Caco-2 (cell line): ENCODE measurements around the gene LTBP1. TPM values are rescaled to one million over a fixed set of nuclear protein-coding genes. Genes with fewer than 3 reads are reported as not detected.
A peak's percentile ranks its signal among the peaks of the same experiment; 100 is the strongest.

Experiments
- BruUV-seq: library from RNA; stranded (reverse); fragments of 400-500 nt; replicated peaks from 2 replicates; lab custom pipeline; 2021; lab: Mats Ljungman, UMichigan
- CTCF ChIA-PET: fragments of 300-600 bp; sonication (Branson Sonifier 250); formaldehyde crosslinking; loops from one replicate; lab custom pipeline; 2022; ENCODE audit warnings: antibody characterized with exemption; lab: Charles Lee
- POLR2A ChIA-PET: fragments of 300-600 bp; sonication (Branson Sonifier 250); formaldehyde crosslinking; loops from one replicate; lab custom pipeline; 2022; ENCODE audit warnings: antibody characterized with exemption; lab: Charles Lee
- DNase-seq, 2 experiments: peaks; one replicate each; pipeline versions ENCODE4 v3.0.0 to v3.0.0-alpha.2; 2020 to 2022
- H3K27me3 ChIP-seq: replicated peaks from 2 replicates; pipeline ENCODE4 v1.6.0; 2011; ENCODE audit warnings: low read length; ENCODE audit not compliant: control insufficient read depth, insufficient read depth
- H3K36me3 ChIP-seq: 2 replicates; pipeline ENCODE4 v1.5.1; 2011; ENCODE audit warnings: low read length; ENCODE audit not compliant: control insufficient read depth, insufficient read depth
- H3K4me1 ChIP-seq: fragments of 250-450 bp; sonication (Bioruptor Pico); 2 replicates; pipeline ENCODE4 v1.5.1; 2020; ENCODE audit warnings: mild to moderate bottlenecking
- H3K4me3 ChIP-seq: 2 replicates; pipeline ENCODE4 v1.5.1; 2011; ENCODE audit warnings: low read depth, mild to moderate bottlenecking, control low read depth, low read length
- H3K9me3 ChIP-seq: fragments of 250-450 bp; sonication (Bioruptor Pico); 2 replicates; pipeline ENCODE4 v1.5.1; 2020; ENCODE audit warnings: mild to moderate bottlenecking, moderate library complexity
- H3K27ac Mint-ChIP-seq: one replicate; pipeline ENCODE4 v1.8.0; 2022; ENCODE audit warnings: mixed read lengths; ENCODE audit not compliant: unreplicated experiment
- H3K27me3 Mint-ChIP-seq: one replicate; pipeline ENCODE4 v1.8.0; 2022; ENCODE audit warnings: mixed read lengths; ENCODE audit not compliant: insufficient read depth, unreplicated experiment
- H3K36me3 Mint-ChIP-seq: one replicate; pipeline ENCODE4 v1.8.0; 2022; ENCODE audit warnings: mild to moderate bottlenecking, mixed read lengths; ENCODE audit not compliant: insufficient read depth, unreplicated experiment
- H3K4me1 Mint-ChIP-seq: one replicate; pipeline ENCODE4 v1.8.0; 2022; ENCODE audit warnings: low read depth, mixed read lengths; ENCODE audit not compliant: unreplicated experiment
- H3K4me3 Mint-ChIP-seq: one replicate; pipeline ENCODE4 v1.8.0; 2022; ENCODE audit warnings: mild to moderate bottlenecking, moderate library complexity, mixed read lengths; ENCODE audit not compliant: unreplicated experiment
- H3K9me3 Mint-ChIP-seq: one replicate; pipeline ENCODE4 v1.8.0; 2022; ENCODE audit warnings: mixed read lengths; ENCODE audit not compliant: unreplicated experiment
- intact Hi-C: fragments of 100-400 bp; cut with micrococcal nuclease; formaldehyde crosslinking; loops from one replicate; pipeline ENCODE4 v1.10.0; 2022; ENCODE audit not compliant: unreplicated experiment
- total RNA-seq: library from RNA; stranded (reverse); gene quantifications from 2 replicates; pipeline ENCODE4 v1.2.3, GENCODE V29; 2022
- TF ChIP-seq, protein P1 (sequence below), 2 experiments: fragments of 200-600 bp in 1 of 2; IDR thresholded peaks; 1 replicate in 1 of 2; 2 replicates in 1 of 2; pipeline versions ENCODE4 v1.5.1 to v1.8.0; 2011 to 2022; ENCODE audit warnings: antibody characterized with exemption in 1 of 2, control low read depth in 1 of 2, inconsistent platforms in 1 of 2, low read depth in 1 of 2, low read length in 1 of 2, mild to moderate bottlenecking in 1 of 2, moderate library complexity in 1 of 2; ENCODE audit not compliant: insufficient read depth in 1 of 2, severe bottlenecking in 1 of 2, unreplicated experiment in 1 of 2

LTBP1 gene
- total RNA-seq, 1 experiment from 2014 or later = 64.2 TPM

DNA sequence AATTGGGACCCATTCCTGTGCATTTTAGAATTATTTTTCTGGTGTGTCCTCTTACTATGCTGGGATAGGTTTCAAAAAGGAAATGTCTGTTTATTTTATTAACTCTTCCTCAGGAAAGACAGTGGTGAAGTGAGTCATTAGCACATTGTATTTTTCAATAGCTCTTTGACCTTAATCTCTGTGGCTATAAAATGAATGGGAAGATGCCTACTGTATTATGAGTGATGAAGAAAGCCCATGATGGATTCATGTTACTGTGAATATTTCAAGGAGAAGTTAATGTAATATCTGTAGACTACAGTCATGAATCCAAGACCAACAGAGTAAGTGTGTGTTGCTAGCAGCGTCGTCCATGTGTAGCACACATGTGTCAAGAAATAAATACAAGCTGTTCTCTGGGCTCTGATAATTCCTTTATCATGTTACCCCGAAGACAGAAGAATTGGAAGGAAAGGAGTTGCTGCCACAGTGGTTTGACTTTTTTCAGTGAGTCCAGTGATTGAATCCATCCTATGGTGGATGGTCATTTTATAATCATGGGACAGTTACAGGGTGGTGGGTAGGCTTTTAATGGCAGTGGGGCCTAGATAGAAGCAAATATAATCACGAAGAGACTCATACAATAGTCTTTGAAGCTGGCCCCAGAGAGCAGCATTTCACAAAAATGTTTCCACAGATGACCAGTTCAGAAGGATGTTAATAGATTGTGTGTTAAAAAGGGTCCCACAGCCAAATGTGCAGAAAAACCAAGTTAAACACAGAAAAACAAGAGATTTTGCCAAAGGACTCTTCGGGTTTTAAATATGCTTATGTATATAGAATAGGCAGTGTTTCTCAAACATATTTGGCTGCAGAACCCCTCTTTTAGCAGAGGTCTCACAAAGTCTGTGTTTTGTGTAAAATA is 290.0 kb downstream of the LTBP1 start:
- ChIA-PET CTCF (no interaction called here), POLR2A (no interaction called here)
- H3K4me3 ChIP-seq = no peak overlapping the region
- Mint-ChIP-seq H3K36me3 (no peaks in the 10 kb centered on the region), H3K27me3 (no peaks in the 10 kb centered on the region), H3K4me3 (no peak overlapping the region), H3K9me3 (no peaks in the 10 kb centered on the region), H3K27ac (no peak overlapping the region), H3K4me1 (no peaks in the 10 kb centered on the region)
- intact Hi-C loops = no loop called here
- peaks cover 12% of the 10 kb centered on the region for H3K4me1 ChIP-seq
- TF ChIP-seq, protein P1, sequence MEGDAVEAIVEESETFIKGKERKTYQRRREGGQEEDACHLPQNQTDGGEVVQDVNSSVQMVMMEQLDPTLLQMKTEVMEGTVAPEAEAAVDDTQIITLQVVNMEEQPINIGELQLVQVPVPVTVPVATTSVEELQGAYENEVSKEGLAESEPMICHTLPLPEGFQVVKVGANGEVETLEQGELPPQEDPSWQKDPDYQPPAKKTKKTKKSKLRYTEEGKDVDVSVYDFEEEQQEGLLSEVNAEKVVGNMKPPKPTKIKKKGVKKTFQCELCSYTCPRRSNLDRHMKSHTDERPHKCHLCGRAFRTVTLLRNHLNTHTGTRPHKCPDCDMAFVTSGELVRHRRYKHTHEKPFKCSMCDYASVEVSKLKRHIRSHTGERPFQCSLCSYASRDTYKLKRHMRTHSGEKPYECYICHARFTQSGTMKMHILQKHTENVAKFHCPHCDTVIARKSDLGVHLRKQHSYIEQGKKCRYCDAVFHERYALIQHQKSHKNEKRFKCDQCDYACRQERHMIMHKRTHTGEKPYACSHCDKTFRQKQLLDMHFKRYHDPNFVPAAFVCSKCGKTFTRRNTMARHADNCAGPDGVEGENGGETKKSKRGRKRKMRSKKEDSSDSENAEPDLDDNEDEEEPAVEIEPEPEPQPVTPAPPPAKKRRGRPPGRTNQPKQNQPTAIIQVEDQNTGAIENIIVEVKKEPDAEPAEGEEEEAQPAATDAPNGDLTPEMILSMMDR (IDR thresholded peaks at IDR 0.05; ENCODE audit: insufficient read depth in 1 of 2, low read depth in 1 of 2, low read length in 1 of 2, severe bottlenecking in 1 of 2, unreplicated experiment in 1 of 2) = no peak
- no peaks in the 10 kb centered on the region for H3K27me3 ChIP-seq
- no peaks in the 10 kb centered on the region for H3K9me3 ChIP-seq
- BruUV-seq = no TSS peak
- H3K36me3 ChIP-seq = no peaks in the 10 kb centered on the region
- no peak for DNase-seq

DNA sequence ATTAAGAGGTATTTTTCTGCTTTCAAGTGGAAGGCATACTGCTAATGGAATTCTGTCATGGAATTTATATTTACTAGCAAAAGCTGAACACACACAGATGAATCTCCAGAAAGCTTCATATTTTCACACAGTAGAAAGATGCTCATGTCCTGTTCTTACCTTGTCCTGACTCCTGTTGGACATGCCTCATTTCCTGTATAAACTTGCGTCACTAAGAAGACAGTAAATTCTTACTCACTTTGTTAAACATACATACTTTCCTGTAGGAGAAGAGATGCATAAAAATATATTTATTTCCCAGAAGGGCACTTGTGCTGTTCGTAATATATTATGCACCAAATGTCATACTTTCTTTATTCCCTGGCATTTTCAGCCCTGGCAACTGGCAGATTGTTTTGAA is 291.4 kb downstream of the LTBP1 start:
- CTCF ChIA-PET = no interaction called here
- H3K4me3 Mint-ChIP-seq = no peak overlapping the region
- H3K27me3 ChIP-seq = no peaks in the 10 kb centered on the region

DNA sequence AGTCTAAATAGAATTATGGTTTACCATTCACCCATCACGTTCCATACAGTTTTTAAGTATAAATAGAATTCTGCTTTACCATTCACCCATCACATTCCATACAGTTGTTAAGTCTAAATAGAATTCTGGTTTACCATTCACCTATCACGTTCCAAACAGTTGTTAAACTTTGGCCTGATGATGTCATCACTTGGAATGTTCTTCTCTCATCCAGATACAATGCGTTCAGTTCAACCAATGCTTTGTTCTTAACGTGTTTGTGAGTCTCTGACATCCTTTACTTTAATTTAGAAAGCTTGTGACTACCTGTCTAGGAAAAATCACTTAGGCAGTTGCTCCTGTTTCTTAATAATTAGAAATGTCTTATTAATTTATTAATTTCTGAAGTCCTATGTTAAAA is 293.4 kb downstream of the LTBP1 start:
- Mint-ChIP-seq H3K4me3 (no peak overlapping the region), H3K27ac (no peak overlapping the region), H3K4me1 (no peaks in the 10 kb centered on the region), H3K27me3 (no peaks in the 10 kb centered on the region), H3K36me3 (no peaks in the 10 kb centered on the region), H3K9me3 (no peaks in the 10 kb centered on the region)
- TF ChIP-seq, protein P1 (IDR thresholded peaks at IDR 0.05; ENCODE audit: insufficient read depth in 1 of 2, low read depth in 1 of 2, low read length in 1 of 2, severe bottlenecking in 1 of 2, unreplicated experiment in 1 of 2) = no peak
- ChIA-PET CTCF (no interaction called here), POLR2A (interaction anchor here (0.7 kb wide), 1 partner anchor 436 kb away, joined by 11 read pairs; no protein-coding TSS in a partner anchor)
- peak in 1 of 2 experiments; percentile 57 for DNase-seq
- H3K36me3 ChIP-seq = no peaks in the 10 kb centered on the region
- H3K4me1 ChIP-seq = peaks cover 12% of the 10 kb centered on the region
- no peaks in the 10 kb centered on the region for H3K9me3 ChIP-seq
- intact Hi-C loops = no loop called here
- no peaks in the 10 kb centered on the region for H3K27me3 ChIP-seq
- no TSS peak for BruUV-seq
- no peak overlapping the region for H3K4me3 ChIP-seq

More for the DNA sequence above, 291.4 kb downstream of the LTBP1 start:
- no peak overlapping the region for H3K4me3 ChIP-seq
- H3K27ac Mint-ChIP-seq = no peak overlapping the region
- no peaks in the 10 kb centered on the region for H3K36me3 ChIP-seq
- H3K4me1 ChIP-seq = peaks cover 12% of the 10 kb centered on the region
- no TSS peak for BruUV-seq
- no peaks in the 10 kb centered on the region for H3K4me1 Mint-ChIP-seq
- no peaks in the 10 kb centered on the region for H3K9me3 ChIP-seq
- H3K9me3 Mint-ChIP-seq = no peaks in the 10 kb centered on the region
- H3K27me3 Mint-ChIP-seq = no peaks in the 10 kb centered on the region
- DNase-seq = no peak
- POLR2A ChIA-PET = no interaction called here
- TF ChIP-seq, protein P1 (IDR thresholded peaks at IDR 0.05; ENCODE audit: insufficient read depth in 1 of 2, low read depth in 1 of 2, low read length in 1 of 2, severe bottlenecking in 1 of 2, unreplicated experiment in 1 of 2) = no peak
- no peaks in the 10 kb centered on the region for H3K36me3 Mint-ChIP-seq
- intact Hi-C loops = no loop called here
